GM12801 (cell line): ENCODE data around the gene RALGPS2.

ENCODE experiments used
- TF ChIP-seq, protein P1 (sequence below): IDR thresholded peaks from one replicate; pipeline ENCODE4 v1.5.1; 2011; ENCODE audit warnings: control low read depth; ENCODE audit not compliant: insufficient read length; ENCODE audit errors: extremely low read depth

Gene RALGPS2

DNA sequence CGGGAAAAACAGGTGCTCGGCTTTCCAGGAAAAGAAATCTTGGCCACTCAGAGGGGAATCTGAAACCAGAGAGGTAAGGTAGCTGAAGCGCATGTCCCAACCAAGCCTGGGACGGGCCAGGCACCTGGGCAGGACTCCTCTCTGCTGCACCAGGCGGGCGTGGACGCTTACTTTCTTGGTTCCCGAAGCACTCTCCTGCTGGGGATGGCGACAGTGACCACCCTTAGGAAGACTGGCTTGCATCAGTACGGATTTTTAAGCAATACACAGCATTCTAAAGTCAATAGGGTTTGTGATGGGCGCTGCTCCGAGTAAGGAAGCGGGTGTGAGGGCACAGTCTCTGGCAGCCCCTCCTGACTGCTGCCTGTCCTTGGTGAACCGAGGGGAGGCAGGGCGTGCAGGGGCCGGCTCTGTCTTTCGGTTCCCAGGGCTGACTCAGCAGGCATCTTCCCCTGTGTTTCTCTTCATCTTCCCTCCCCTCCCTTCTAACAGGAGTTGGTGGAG, 220.8 kb downstream of the RALGPS2 start:
- TF ChIP-seq, protein P1, sequence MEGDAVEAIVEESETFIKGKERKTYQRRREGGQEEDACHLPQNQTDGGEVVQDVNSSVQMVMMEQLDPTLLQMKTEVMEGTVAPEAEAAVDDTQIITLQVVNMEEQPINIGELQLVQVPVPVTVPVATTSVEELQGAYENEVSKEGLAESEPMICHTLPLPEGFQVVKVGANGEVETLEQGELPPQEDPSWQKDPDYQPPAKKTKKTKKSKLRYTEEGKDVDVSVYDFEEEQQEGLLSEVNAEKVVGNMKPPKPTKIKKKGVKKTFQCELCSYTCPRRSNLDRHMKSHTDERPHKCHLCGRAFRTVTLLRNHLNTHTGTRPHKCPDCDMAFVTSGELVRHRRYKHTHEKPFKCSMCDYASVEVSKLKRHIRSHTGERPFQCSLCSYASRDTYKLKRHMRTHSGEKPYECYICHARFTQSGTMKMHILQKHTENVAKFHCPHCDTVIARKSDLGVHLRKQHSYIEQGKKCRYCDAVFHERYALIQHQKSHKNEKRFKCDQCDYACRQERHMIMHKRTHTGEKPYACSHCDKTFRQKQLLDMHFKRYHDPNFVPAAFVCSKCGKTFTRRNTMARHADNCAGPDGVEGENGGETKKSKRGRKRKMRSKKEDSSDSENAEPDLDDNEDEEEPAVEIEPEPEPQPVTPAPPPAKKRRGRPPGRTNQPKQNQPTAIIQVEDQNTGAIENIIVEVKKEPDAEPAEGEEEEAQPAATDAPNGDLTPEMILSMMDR: no peak

DNA sequence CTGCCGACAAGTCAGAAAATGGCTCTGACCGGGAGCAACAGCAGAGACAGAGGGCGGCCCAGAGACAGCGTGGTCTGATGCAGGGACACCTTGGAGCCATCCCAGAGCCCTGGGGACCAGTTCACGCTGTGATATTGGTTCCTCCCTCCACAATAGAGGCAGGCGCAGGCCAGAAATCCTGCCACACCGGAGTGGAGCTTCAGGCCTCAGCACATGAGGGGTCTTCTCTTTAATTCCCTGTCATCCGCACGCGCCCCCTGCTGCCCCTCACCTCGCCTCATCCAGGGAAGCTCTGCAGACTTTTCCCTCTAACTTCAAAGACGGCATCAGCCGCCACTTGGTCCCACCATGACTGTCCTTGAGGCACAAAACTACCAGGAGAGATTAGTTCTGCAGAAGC, 221.4 kb downstream of the RALGPS2 start:
- TF ChIP-seq, protein P1: no peak

DNA sequence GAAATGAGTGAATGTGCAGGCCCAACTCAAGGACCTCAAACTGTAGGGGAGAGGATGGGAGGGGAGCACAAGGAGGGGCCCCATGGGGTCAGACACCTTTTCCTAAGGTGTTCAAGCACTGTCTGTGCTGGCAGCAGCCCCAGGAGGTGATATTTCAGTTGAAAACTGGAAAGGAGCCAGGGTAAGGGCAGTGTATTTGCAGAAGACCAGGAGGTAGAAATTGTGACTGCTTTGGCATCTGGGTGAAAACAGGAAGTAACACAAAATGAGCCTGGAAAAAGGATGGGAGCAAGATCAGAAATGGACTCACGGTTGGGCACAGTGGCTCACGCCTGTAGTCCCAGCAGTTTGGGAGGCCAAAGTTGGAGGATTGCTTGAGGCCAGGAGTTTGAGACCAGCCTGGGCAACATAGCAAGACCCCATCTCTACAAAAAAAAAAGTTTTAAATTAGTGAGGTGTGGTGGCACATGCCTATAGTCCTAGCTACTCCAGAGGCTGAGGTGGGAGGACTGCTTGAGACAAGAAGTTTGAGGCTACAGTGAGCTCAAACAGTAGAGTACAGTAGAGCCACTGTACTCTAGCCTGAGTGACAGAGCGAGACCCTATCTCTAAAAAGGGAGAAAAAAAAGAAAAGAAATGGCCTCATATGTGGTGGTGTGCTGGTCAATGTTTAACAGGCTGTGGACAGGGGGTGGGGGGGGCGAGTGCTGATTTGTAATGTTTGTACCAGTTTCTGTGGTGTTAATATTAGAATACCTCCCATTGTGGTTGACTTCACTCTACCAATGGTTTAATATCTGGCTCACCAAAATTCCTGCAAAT, 222.0 kb downstream of the RALGPS2 start:
- TF ChIP-seq, protein P1: no peak

DNA sequence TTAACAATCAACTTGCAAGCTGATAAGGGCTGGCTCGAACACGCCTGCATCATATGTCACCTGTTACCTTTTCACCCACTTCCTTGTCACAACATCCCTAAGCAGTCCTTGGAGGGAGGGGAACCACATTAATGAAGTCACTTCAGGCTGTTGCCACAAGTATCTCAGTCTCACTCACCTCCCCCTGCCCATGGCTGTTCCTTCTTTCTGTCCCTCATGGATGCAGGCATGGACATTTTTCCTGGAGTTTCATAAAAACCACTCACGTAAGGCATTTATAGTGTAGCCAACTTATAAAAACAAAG, 222.6 kb downstream of the RALGPS2 start:
- TF ChIP-seq, protein P1: no peak

DNA sequence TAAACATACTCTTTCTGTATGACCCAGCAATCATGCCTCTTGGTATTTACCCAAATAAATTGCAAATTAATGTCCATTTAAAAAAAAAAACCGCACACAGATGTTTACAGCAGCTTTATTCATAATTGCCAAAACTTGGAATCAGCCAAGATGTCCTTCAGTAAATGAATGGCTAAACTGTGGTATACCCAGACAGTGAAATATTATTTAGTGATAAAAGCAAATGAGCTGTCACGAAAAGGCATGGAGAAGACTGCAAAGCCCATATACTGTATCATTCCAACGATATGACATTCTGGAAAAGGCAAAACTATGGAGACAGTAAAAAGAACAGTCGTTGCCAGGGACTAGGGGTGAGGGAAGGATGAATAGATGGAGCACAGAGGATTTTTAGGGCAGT, 223.6 kb downstream of the RALGPS2 start:
- TF ChIP-seq, protein P1: no peak

DNA sequence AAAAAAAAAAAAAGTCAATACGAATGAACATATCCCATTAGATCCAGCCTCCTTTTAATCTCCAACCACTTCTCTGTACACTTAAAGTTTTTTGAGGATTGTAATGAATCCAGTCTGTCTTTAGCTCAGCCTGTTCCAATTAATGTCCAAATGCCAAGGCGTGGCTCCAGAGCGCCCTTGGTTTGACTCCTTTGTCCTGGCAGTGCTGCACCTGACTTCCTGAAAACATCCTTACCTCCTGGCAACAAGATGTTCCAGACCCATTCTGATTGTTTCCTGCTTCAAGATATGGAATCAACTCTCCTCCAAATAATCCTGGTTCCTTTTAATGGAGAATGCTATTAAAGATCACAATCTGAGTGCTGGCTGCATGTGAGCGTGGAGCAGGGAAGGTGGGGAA, 226.6 kb downstream of the RALGPS2 start:
- TF ChIP-seq, protein P1: no peak

DNA sequence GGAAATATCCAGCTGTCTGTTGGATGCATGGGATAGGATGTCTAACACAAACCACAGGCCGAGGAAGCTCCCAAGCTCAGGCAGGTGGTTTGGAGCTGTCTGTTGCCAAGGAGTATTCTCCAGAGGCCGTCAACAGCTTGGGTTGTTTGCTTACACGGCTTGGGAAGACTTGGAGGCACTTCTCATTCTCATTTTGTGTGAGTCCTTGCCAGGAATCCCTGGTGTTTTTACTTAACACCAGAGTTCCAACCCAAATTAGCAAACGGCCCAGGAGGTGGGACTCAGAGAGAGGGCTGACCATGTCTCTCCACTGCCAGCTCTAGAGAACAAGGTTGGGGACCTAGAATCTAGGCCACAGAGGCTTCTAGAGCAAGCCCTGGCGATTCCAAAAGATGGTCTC, 228.0 kb downstream of the RALGPS2 start:
- TF ChIP-seq, protein P1: no peak
